Neuron (in vitro differentiated cells): ENCODE data around the gene POLE.

Source experiments
- H2AFZ ChIP-seq: one replicate; pipeline ENCODE4 v1.6.1; 2013; ENCODE audit warnings: low read depth, mild to moderate bottlenecking, inconsistent platforms, low read length, moderate library complexity
- H3K27me3 ChIP-seq: one replicate; pipeline ENCODE4 v1.6.1; 2013; ENCODE audit warnings: low read length; ENCODE audit not compliant: insufficient read depth
- H3K36me3 ChIP-seq: one replicate; pipeline ENCODE4 v1.6.1; 2013; ENCODE audit warnings: low read length; ENCODE audit not compliant: insufficient read depth
- H3K4me1 ChIP-seq: one replicate; pipeline ENCODE4 v1.6.1; 2013; ENCODE audit warnings: low read length; ENCODE audit not compliant: insufficient read depth
- H3K4me3 ChIP-seq: 2 replicates; pipeline ENCODE4 v1.5.1; 2013; ENCODE audit warnings: mild to moderate bottlenecking, low read length, moderate library complexity
- H3K9me3 ChIP-seq: one replicate; pipeline ENCODE4 v1.6.1; 2013; ENCODE audit warnings: low read length

POLE gene

GRCh38 chr12:132621657-132622435, 65.3 kb downstream of the POLE start:
- H2AFZ ChIP-seq, result no peak overlapping the region
- H3K27me3 ChIP-seq, result peaks cover 29% of the 10 kb centered on the region
- peaks cover 27% of the 10 kb centered on the region for H3K36me3 ChIP-seq
- H3K4me1 ChIP-seq, result peaks cover 3% of the 10 kb centered on the region
- H3K9me3 ChIP-seq, result peaks cover 10% of the 10 kb centered on the region
- no peak overlapping the region for H3K4me3 ChIP-seq

GRCh38 chr12:132620899-132621656, 66.1 kb downstream of the POLE start:
- peaks cover 20% of the 10 kb centered on the region for H3K36me3 ChIP-seq
- no peak overlapping the region for H3K4me3 ChIP-seq
- H3K27me3 ChIP-seq, result peaks cover 31% of the 10 kb centered on the region
- peaks cover 13% of the 10 kb centered on the region for H3K9me3 ChIP-seq
- H2AFZ ChIP-seq, result no peak overlapping the region
- peaks cover 3% of the 10 kb centered on the region for H3K4me1 ChIP-seq

GRCh38 chr12:132620113-132620898, 66.8 kb downstream of the POLE start:
- Histone ChIP-seq H3K36me3 (peaks cover 13% of the 10 kb centered on the region), H3K27me3 (peaks cover 37% of the 10 kb centered on the region), H2AFZ (no peak overlapping the region), H3K4me3 (no peak overlapping the region), H3K9me3 (peaks cover 18% of the 10 kb centered on the region), H3K4me1 (peaks cover 3% of the 10 kb centered on the region)

DNA sequence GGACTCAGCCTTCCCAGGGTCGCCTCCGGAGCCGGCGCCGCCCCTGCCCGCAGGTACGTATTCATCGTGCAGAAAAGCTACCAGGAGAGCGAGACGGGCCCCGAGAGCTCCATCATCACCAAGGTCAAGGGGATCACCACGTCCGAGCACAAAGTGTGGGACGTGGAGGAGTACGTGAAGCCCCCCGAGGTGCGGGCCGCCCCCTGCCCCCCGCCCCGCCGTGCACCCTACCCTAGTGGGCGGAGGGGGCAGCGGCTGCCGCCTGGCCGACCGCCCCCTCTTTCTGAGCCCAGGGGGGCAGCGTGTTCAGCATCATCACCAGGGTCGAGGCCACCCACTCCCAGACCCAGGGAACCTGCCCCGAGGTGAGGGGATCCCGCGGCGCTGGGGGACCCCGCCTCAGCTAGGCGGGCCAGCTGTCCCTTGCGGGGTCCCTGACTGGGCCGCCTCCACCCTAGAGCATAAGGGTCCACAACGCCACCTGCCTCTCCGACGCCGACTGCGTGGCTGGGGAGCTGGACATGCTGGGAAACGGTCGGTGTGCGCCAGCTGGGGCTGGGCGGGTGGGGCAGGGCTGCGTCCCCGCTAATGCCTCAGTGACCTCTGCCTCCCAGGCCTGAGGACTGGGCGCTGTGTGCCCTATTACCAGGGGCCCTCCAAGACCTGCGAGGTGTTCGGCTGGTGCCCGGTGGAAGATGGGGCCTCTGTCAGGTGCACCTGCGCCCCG, 67.6 kb downstream of the POLE start:
- Histone ChIP-seq H3K36me3 (peaks cover 5% of the 10 kb centered on the region), H3K27me3 (peaks cover 37% of the 10 kb centered on the region), H2AFZ (no peak overlapping the region), H3K9me3 (peaks cover 18% of the 10 kb centered on the region), H3K4me3 (no peak overlapping the region), H3K4me1 (peaks cover 3% of the 10 kb centered on the region)

- H3K36me3 ChIP-seq, result no peaks in the 10 kb centered on the region
- H3K4me1 ChIP-seq, result peaks cover 3% of the 10 kb centered on the region
- H2AFZ ChIP-seq, result no peak overlapping the region
- H3K9me3 ChIP-seq, result peaks cover 18% of the 10 kb centered on the region
- H3K4me3 ChIP-seq, result no peak overlapping the region
- H3K27me3 ChIP-seq, result peaks cover 37% of the 10 kb centered on the region
These were observed 68.1 kb downstream of the POLE start for GRCh38 chr12:132619071-132619385.

DNA sequence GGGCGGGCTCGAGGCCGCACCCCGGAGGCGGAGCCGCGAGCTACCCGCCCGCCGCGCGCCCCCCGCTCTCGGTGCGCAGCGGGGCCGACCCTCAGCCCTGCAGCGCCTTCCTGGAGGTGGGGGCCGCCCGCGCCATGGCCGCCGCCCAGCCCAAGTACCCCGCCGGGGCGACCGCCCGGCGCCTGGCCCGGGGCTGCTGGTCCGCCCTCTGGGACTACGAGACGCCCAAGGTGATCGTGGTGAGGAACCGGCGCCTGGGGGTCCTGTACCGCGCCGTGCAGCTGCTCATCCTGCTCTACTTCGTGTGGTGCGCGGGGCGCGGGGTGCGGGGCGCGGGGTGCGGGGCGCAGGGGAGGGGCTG, 68.5 kb downstream of the POLE start, which contains the start of gene P2RX2:
Gene P2RX2 (plus strand): TSS at position 94 of the 361 bp plus-strand sequence. CDS start 41 bp downstream, at position 135.
- H3K9me3 ChIP-seq, result peaks cover 18% of the 10 kb centered on the region
- no peak within 1 kb of the TSS for H3K4me3 ChIP-seq
- peaks cover 37% of the 10 kb centered on the region for H3K27me3 ChIP-seq
- no peaks in the 10 kb centered on the region for H3K36me3 ChIP-seq
- no peak within 1 kb of the TSS for H2AFZ ChIP-seq
- H3K4me1 ChIP-seq, result peaks cover 3% of the 10 kb centered on the region

GRCh38 chr12:132617822-132618682, 69.1 kb downstream of the POLE start:
- Histone ChIP-seq H3K27me3 (peaks cover 37% of the 10 kb centered on the region), H2AFZ (no peak overlapping the region), H3K9me3 (peaks cover 18% of the 10 kb centered on the region), H3K4me1 (peaks cover 3% of the 10 kb centered on the region), H3K4me3 (no peak overlapping the region), H3K36me3 (no peaks in the 10 kb centered on the region)

DNA sequence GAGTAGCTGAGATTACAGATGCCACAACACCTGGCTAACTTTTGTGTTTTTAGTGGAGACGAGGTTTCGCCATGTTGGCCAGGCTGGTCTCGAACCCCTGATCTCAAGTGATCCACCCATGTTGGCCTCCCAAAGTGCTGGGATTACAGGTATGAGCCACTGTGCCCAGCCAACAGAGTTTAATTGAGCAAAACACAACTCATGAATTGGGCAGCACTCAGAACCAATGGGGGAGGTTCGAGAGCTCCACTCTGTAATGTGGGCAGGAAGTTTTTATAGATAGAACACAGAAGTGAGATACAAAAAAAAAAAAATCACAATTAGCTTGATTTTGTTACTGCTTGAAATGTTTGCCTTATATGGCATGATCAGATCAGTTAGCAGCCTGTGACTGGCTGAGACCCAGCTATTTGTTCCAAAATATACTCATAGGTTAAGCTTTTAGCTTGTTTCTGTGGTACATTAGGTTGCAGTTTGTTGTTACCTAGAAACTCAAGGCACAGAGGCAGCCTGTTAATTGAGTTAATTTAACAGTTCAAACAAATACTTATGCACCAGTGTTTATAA, 69.9 kb downstream of the POLE start:
- H2AFZ ChIP-seq, result no peak overlapping the region
- no peaks in the 10 kb centered on the region for H3K4me1 ChIP-seq
- H3K4me3 ChIP-seq, result no peak overlapping the region
- peaks cover 18% of the 10 kb centered on the region for H3K9me3 ChIP-seq
- H3K27me3 ChIP-seq, result peaks cover 37% of the 10 kb centered on the region
- H3K36me3 ChIP-seq, result no peaks in the 10 kb centered on the region

DNA sequence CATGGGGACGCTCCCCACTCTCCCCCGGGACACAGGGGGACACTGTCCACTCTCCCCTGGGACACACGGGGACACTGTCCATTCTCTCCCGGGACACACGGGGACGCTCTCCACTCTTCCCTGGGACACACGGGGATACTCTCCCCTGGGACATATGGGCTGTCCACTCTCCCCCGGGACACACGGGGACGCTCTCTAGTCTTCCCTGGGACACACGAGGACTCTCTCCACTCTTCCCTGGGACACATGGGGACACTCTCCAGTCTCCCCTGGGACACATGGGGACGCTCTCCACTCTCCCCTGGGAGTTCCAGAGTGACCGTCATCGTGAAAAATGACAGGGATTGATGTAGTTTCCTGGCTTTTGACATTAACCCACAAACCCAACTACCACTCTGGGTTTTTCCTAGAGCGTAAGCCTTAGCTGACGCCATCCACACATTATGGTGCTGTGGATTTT, 71.5 kb downstream of the POLE start:
- H3K4me3 ChIP-seq, result no peak overlapping the region
- peaks cover 18% of the 10 kb centered on the region for H3K9me3 ChIP-seq
- peaks cover 37% of the 10 kb centered on the region for H3K27me3 ChIP-seq
- H2AFZ ChIP-seq, result no peak overlapping the region
- no peaks in the 10 kb centered on the region for H3K36me3 ChIP-seq
- H3K4me1 ChIP-seq, result no peaks in the 10 kb centered on the region

- Histone ChIP-seq H3K4me1 (peaks cover 1% of the 10 kb centered on the region), H3K36me3 (no peaks in the 10 kb centered on the region), H3K9me3 (peaks cover 18% of the 10 kb centered on the region), H2AFZ (no peak overlapping the region), H3K4me3 (no peak overlapping the region), H3K27me3 (peaks cover 31% of the 10 kb centered on the region)
These were observed 72.1 kb downstream of the POLE start for GRCh38 chr12:132614861-132615578.

GRCh38 chr12:132614029-132614428, 73.1 kb downstream of the POLE start:
- no peaks in the 10 kb centered on the region for H3K36me3 ChIP-seq
- H3K27me3 ChIP-seq, result peaks cover 23% of the 10 kb centered on the region
- peaks cover 18% of the 10 kb centered on the region for H3K9me3 ChIP-seq
- H3K4me1 ChIP-seq, result peaks cover 5% of the 10 kb centered on the region
- no peak overlapping the region for H2AFZ ChIP-seq
- H3K4me3 ChIP-seq, result no peak overlapping the region
